NCI-H2081 (cell line): Measurements from ENCODE around the gene RPRD1B.

Experiments used
- DNase-seq, 2 experiments: peaks; one replicate each; lab custom pipeline; 2025; lab: John Stamatoyannopoulos, UW

The RPRD1B gene

DNA sequence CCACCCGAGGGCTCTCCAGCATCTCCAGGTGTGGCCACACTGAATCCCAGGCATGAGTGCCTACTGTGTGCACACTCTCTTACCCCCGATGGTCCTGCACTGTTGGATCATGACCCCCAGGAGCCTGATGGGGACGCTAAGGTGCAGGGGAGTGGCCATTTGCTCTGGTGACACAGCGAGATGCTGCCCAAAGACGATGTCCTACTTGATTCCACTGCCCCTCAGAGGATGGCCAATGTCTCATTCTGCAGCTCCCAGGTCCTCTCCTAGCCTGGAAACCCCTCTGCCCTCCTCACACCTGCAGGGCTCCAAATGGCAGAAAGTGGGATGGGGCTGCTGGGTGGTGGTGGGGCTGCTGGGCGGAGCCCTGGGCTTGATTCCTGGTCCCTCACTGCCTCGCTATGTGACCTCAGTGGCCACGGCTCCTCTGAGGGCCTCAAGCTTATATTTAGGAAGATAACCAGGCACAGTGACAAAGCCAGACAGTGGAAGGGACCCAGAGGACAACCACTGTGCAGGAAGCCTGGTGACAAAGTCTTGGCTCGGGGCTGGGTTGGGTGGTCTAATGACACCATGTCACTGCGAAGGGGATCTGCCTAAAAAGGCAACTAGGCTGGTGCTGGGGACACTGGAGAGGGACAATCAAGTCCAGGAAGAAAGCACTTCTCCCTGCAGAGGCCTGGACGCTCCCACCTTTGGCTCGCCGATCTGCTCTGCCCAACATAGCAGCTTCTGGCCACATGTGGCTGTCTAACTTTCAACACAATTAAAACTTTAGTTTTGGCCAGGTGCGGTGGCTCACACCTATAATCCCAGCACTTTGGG is 103.1 kb downstream of the RPRD1B start:
- DNase-seq = no peak

DNA sequence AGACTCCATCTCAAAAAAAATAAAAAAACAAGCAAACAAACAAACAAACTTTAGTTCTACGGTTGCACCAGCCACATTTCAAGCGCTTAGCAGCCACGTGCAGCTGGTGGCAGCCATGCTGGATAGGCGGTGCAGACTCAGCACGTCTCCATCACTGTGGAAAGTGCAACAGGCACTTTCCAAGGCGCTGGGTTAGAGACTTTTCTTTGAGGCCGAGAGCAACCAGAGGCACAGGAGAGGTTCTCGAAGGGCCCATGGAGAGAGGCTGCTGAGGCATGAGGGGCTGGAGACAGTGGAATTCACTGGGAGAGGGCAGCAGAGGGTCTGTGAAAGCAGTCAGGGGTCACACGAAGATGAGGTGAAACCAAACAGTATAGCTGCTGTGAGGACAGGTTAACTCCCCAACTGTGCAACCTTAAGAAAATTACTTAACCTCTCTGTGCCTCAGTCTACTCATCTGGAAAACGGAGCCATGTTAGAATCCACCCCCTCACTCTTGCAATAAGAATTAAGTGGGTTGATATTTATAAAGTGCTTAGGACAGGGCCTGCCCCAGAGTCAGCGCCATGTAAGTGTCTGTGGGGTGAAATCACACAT is 104.0 kb downstream of the RPRD1B start:
- DNase-seq = no peak

- DNase-seq = no peak
Measured at GRCh38 chr20:38138086-38138778, 104.7 kb downstream of the RPRD1B start.

- no peak for DNase-seq
Measured at GRCh38 chr20:38139156-38139912, 105.8 kb downstream of the RPRD1B start.

DNA sequence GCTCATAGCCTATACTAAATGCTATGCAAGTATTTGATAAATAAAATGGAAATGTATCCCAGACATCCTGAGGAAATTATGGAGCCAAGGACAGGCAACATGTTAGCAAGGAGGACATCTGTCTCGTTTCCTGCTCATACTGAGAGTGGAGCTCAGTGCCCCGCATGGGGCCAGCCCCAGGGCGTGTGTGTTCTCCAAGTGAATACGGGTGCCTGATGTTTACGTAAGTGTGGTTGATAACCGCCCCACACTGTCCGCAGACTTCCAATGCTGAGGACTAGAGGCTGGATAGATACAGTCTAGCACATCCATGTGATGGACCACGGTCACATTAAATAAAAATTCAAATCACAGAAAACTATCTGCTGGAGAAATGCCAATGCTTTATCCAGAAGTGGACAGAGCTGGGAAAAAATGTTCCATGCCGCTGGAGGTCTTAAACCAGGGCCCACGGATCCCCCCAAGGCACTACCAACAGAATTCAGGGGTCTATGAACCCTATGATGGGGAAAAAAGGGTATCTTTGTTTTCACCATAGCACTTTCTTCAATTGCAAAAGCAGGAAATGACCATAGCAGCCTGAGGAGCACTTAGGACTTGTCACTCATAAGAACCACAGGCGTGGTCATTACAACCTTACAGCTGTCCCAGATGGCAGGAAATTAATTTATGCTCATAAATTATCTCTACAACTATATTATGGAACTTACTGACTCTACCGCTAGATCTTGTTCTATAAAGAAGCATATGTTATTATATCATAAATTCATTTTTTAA is 106.6 kb downstream of the RPRD1B start:
- peak; percentile 44 to 79 for DNase-seq

DNA sequence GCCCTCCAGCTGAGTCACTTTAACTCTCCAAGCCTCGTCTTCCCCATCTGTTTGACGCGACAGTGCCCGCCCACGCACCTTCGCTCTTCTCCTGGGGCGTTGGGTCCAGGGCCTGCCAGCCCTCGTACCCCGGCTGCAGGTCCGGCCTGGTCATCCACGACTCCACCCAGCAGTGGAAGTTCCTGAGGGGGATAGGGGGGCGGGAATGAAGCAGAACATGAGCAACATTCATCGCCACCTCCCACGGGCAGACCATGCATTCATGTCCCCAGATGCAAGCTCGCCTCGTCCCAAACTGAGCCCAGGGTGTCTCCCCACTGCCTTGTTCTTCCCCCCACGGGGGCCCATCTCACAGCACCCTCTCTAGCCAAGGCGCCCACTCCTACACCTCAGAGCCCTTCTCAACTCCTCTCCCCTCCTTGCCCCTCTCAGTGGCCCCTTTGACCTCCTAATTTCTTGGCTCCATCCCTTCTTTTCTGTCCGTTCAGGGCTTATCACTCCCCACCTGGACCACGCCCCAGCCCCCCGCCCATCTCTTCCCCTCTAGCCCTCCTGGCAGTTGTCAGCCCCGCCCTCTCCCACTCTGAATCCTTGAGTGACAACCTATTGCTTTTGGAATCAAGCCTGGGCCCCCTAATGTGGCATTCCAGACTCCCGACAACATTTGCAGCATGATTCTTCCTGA is 107.8 kb downstream of the RPRD1B start:
- no peak for DNase-seq
